WI38 (cell line): Measurements from ENCODE around the gene ATXN7L3.

Source experiments
- H3K4me3 ChIP-seq: 2 replicates; pipeline ENCODE4 v1.5.1; 2011; ENCODE audit warnings: low read depth, mild to moderate bottlenecking, control low read depth, low read length
- TF ChIP-seq, protein P1 (sequence below): IDR thresholded peaks from 2 replicates; pipeline ENCODE4 v1.5.1; 2012; ENCODE audit warnings: low read depth, mild to moderate bottlenecking, control low read depth, low read length

The ATXN7L3 gene

DNA sequence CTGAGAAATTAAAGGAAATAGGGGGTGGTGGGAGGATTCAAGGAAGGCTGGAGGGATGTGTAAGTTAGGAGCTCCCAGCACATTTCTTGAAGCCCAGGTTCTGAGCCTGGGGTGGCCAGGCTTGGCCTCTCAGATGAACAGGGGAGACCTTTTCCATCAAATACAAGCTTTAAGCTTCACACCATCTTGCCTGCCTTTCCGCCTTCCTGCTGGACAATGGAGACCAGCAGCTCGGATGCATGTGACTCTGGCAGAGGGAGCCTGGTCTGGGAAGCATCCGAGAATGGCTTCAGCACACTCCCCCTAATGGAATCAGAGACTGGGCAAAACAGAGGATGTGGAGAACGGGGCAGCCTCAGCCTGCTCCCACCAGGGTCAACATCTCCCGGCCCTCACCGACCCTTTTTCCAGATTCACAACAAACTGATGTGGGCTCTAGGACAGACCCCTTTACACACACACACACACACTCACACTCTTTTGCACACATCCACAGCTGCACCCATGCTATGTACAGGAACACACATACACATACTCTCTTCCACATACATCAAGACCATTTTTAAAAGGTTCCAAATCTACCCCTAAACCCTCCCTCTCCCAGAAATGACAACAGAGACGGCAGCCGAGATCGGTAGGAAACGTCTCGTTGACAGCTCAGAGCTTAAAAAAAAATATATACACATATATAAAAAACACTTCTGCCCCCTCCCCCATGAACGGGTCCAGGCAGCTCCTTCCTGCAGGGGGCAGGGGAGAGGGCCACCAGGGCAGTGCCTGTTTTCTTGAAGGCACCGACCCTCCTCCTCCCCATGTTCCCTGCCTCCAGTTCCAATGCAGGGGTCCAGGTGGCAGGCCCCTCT lies 6.5 kb upstream of the ATXN7L3 start:
- no peak overlapping the region for H3K4me3 ChIP-seq
- TF ChIP-seq, protein P1, sequence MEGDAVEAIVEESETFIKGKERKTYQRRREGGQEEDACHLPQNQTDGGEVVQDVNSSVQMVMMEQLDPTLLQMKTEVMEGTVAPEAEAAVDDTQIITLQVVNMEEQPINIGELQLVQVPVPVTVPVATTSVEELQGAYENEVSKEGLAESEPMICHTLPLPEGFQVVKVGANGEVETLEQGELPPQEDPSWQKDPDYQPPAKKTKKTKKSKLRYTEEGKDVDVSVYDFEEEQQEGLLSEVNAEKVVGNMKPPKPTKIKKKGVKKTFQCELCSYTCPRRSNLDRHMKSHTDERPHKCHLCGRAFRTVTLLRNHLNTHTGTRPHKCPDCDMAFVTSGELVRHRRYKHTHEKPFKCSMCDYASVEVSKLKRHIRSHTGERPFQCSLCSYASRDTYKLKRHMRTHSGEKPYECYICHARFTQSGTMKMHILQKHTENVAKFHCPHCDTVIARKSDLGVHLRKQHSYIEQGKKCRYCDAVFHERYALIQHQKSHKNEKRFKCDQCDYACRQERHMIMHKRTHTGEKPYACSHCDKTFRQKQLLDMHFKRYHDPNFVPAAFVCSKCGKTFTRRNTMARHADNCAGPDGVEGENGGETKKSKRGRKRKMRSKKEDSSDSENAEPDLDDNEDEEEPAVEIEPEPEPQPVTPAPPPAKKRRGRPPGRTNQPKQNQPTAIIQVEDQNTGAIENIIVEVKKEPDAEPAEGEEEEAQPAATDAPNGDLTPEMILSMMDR, result no peak

DNA sequence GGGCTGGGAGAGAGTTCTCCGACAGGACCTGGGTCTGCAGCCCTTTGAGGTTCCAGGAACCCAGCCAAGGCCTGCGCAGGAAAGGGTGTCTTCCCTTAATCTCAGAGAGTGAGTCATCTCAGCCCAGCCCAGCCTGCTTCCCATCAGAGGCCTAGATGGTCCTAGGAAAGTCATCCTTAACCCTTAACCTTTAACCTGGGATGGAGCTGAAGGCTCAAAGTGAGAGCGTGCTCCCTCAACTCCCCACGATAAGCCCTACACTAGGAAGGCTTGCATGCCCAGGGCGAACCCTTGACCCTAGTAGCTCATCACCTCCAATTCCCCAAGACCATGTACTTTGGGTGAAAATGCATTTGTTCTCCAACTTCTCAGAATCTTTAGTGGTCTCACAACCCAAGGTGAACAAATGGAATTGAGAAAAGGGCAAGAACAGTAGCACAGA lies 4.8 kb upstream of the ATXN7L3 start:
- no peak overlapping the region for H3K4me3 ChIP-seq
- TF ChIP-seq, protein P1, result no peak

DNA sequence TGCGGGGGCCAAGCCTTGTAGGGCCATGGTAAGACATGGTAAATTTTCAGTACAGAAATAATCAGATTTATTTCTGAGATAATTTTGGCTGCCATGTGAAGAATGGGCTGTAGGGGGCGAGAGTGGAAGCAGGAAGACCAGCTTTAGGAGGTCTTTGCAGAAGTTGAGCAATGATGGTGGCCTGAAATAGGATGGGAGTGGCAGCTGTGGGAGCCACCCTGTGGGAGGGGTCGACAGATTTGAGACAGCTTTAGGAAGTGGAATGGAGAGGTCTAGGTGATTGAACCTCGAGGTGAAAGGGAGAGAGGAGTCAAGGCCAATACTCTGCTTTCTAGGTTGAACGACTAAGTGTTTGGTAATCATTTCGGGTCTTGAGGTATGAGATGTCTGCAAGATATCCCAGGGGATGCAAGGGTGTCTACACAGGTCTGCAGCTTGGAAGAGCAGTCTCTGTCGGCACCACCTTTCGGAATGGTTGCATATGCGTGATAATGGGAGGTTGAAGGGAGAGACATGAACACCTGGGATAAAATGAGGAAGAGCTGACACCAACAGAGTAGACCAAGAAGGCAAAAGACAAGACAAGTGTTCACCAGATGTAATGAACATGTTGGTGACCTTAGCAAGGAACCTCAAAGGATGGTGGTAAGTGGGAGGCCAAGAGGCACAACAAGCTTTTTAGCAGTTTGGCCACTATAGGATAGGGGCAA lies 4.2 kb upstream of the ATXN7L3 start:
- TF ChIP-seq, protein P1, result peak; percentile 69
- no peak overlapping the region for H3K4me3 ChIP-seq

DNA sequence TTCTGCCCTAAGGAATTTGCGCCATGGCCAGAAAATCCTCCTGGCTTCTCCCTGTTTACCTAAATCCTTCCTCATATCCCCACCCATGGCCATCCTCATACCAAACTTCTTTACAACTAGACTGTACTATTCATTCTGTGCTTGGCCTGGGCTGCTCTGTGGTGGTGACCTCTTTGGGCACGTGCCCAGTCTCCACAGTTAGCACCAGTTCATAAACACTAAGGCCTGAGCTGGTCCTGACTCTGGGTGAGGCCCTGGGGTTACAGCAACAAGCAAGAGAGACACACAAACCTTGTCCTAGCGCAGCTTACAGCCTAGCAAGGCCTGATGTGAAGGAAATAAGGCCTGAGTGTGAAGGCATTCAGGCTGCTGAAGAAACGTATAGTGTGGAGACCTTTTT lies 3.1 kb upstream of the ATXN7L3 start:
- no peak overlapping the region for H3K4me3 ChIP-seq
- TF ChIP-seq, protein P1, result no peak

DNA sequence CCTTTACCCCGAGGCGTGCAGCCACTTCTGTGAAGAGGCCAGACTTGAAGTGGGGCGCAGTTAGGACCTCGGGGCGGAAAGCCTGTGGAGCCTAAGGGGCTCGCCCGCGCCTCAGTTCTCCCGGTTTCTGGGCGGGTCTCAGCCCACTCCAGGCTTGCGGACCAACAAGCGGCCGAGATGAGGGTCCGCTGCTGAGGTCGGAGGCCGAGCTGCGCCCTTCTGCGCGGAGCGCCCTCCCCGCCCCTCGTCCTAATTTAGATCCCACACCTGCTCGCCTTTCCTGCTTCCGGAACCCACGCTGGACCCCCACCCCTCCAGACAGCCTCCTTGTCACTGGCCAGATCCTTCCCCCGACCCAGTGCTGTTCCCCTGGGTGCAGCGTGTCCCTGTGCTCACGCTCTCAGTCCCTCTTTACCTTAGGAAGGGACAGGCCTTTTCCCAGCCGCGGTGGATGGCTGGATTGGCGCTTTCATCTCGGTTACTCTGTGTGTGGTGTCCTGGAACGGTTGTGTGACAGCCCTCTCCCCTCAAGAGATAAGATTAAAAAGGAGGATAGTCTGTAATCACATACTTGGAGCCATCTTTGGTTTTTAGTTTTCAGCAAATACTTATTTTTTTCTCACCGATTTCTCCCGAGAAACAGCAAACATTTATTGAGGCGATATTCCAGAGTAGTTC lies 933 bp upstream of the ATXN7L3 start:
- TF ChIP-seq, protein P1, result no peak
- peak overlapping the region; percentile 70 for H3K4me3 ChIP-seq

DNA sequence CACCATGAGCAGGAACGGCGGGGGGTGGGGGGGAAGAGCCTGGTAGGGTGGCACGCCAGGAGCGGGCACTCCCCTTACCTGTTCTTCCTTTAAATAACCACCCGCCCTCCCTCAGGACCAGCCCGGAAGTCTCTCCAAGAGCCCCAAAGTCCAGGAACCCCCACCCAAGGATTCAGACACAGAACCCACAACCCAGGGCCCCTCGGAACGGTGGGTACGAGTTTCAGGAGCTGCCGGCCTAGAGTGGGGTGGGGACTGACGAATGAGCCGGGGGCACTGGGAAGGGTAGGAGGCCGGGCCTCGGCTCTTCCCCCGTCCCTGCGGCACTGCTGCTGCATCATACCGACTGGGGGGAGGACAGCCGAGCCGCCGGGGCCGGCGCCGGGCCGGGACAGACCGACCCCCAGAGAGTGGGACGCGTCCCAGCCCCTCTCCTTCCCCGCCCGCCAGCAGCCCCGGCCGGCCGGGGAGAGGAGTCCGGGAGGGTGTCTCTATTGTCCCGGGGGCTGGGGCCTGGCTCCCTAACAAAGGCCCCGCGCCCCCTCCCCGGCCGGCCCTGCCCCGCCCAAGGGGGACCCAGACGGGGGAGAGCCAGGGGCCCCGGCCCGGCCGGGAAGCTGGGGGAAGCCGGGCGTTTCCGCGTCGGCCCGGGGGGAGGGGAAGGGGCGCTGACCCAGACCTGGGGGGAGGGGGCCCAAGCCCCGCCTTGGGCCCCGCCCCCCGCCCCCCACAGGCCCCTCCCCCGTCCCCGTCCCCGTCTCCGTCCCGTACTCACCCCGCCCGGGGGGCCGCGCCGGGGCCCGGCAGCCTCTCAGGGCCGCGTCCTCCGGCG lies 747 bp downstream of the ATXN7L3 start:
- TF ChIP-seq, protein P1, result no peak

More for the DNA sequence above, 747 bp downstream of the ATXN7L3 start:
- peak overlapping the region; percentile 86 for H3K4me3 ChIP-seq
